NCI-H2227 (cell line): Measurements from ENCODE around the gene VASH2.
"Not testable (repeated sequence)": the region's sequence is repeated elsewhere in the genome, so short reads cannot be mapped to it uniquely, and the experiment has no call there.

Source experiments
- DNase-seq: peaks from one replicate; lab custom pipeline; 2025; ENCODE audit not compliant: unreplicated experiment; lab: John Stamatoyannopoulos, UW

VASH2 gene

DNA sequence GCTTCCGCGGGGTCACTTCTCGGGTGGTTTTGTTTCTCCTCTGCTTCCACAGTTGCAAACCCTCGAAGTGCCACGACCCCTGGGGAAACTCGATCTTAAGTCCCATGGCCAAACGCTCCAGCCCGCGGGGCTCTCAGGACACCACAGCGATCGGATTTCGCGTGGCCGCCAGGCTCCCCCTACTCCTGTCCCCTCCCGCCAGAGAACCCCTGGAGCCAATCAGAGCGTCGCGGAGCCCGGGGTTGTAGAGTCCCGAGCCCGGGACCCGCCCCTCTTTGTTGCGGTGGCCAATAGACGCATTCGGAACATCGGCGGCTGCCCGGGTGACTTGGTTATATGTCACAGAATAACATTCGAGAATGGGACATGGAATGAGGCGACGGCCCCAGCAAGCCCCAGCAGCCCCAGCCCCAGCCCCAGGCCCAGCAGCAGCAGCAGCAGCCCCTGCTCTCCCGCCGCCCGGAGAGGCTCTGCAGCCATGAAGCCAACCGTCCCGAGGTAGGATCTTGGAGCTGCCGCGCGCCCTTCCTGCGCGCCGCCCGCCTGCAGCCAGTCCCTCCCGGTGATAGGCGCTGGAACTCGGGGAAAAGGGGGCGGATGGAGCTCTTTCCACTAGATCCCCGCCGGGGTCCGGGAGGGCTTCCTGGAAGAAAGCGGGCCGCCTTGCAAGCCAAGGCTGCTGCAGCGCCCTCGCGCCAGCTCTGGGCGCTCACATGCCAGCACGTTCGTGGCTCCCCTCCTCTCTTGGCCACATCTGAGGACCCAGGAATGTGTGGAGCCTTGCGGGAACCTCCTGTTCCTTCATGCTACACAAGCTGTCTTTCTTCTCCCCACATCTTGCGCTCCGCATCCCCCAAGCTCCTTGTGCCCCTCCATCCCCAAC lies at the start of gene VASH2:
VASH2 (plus strand) TSS at position 299 of the 883 bp plus-strand sequence. CDS start 1,002 bp downstream, outside the sequence.
- DNase-seq = peak; percentile 93

DNA sequence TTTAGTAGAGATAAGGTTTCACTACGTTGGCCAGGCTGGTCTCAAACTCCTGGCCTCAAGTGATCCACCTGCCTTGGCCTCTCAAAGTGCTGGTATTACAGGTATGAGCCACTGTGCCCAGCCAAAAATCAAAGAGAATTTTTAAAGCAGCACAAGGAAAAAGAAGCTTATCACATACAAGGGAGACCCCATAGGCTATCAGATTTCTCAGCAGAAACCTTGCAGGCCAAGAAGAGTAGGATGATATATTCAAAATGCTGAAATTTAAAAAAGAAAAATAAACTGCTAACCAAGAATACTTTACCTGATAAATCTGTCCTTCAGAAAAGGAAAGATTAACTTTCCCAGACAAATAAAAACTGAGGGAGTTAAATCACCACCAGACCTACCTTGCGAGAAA lies 49.1 kb upstream of the VASH2 start:
- DNase-seq = no peak

DNA sequence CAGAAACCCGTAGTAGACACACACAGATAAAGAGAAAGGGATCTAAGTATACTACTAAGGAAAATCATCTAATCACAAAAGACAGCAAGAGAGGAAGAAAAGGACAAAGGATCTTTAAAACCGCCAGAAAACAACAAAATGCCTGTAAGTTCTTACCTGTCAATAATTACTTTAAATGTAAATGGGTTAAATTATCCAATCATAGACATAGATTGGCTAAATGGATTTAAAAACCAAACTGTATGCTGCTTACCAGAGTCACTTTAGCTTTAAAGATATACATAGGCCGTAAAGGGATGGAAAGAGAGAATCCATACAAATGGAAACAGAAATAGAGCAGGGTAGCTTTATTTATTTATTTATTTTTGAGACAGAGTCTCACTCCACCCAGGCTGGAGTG lies 48.3 kb upstream of the VASH2 start:
- DNase-seq = no peak

DNA sequence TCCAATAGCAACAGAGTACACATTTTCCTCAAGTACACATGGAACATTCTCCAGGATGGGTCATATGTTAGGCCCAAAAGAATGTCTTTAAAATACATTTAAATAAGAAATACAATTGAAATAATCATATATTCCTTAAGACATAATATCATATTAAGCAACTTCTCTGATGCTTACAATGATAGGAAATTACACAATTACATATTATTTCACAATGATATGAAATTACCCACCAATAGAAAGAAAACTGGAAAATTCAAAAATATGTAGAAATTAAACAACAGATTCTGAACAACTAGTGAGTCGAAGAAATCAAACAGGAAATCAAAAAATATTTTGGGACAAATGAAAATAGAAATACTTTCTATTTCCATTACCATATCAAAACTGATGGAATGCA lies 46.7 kb upstream of the VASH2 start:
- DNase-seq = no peak

DNA sequence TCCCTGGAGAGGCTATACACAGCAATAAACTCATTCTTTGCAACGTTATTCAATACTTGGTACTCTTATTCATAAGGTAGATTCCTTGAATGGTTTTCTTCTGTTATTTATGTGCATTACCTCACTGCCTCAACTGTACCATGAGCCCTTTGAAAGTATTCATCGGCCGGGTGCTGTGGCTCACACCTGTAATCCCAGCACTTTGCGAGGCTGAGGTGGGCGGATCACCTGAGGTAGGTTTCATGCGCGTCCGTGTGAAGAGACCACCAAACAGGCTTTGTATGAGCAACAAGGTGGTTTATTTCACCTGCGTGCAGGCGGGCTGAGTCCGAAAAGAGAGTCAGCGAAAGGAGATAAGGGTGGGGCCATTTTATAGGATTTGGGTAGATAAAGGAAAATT lies 42.3 kb upstream of the VASH2 start:
- DNase-seq = not testable (repeated sequence)

DNA sequence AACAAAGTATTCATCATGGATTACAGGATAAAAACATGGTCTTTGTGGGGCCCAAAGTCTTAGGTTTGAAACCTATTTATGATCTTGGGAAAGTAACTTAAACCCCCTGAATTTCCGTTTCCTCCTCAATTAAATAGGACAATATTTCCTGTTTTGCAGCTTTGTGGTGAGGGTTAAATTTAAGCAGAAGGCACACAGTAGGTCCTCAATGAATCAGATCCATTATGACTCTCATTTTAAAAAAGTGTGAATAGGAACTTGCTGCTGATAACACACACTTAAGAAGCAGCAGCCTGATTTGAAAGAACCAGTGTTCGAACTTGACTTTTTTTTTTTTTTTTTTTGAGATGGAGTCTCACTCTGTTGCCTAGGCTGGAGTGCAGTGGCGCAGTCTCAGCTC lies 41.4 kb upstream of the VASH2 start:
- DNase-seq = no peak

DNA sequence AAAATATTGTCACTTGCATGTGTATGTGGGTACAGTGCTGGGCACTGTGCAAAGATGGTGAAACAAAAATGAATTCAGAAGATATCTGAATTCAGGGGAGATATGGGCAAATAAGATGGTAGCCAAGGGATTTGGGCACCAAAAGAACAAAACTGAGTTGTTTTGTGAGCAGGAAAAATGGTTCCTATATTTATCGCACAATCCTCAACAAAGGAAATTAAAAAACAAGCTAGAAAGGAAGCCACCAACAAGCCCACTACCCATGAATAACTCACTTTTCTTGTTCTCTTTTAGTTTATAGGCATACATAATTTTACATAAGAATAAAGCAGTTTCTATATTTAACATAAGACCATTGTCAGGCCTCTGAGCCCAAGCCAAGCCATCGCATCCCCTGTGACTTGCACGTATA lies 40.7 kb upstream of the VASH2 start:
- no peak for DNase-seq

DNA sequence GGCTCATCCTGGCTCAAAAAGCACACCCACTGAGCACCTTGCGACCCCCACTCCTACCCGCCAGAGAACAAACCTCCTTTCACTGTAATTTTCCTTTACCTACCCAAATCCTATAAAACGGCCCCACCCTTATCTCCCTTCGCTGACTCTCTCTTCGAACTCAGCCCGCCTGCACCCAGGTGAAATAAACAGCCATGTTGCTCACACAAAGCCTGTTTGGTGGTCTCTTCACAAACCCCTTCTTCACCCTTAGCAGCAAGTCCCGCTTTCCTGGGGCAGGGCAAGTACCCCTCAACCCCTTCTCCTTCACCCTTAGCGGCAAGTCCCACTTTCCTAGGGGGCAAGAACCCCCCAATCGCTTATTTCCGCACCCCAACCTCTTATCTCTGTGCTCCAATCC lies 40.1 kb upstream of the VASH2 start:
- not testable (repeated sequence) for DNase-seq

DNA sequence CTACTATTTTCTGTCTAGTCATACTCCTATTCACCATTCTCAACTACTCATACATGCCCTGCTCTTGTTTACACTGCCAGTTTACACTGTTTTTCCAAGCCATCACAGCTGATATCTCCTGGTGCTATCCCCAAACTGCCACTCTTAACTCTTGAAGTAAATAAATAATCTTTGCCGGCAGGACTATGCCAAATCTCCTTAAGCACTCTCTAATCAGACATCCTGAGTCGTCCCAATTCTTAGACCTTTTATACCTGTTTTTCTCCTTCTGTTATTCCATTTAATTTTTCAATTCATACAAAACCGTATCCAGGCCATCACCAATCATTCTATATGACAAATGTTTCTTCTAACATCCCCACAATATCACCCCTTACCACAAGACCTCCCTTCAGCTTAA lies 36.7 kb upstream of the VASH2 start:
- DNase-seq = not testable (repeated sequence)

DNA sequence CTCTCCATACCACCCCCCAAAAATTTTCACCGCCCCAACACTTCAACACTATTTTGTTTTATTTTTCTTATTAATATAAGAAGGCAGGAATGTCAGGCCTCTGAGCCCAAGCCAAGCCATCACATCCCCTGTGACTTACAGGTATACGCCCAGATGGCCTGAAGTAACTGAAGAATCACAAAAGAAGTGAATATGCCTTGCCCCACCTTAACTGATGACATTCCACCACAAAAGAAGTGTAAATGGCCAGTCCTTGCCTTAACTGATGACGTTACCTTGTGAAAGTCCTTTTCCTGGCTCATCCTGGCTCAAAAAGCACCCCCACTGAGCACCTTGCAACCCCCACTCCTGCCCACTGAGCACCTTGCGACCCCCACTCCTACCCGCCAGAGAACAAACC lies 36.2 kb upstream of the VASH2 start:
- not testable (repeated sequence) for DNase-seq

DNA sequence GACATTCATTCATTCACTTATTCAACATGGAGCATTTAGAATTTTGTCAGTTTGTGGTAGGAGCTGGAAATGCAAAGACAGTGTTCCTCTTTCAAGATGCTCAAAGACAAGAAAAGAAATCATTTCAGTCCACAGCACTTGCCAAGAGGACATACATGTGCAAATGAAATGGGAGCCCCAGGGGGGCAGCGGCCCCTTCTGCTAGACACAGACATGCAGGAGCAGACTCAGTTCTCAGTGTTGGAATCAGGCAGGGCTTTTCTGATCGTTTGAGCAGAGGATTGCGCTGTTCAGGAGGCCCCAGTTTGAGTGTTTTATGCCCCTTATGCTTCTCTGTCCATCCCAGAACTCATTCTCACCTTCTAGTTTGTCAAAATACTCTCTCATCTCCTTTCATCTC lies 35.6 kb upstream of the VASH2 start:
- no peak for DNase-seq

DNA sequence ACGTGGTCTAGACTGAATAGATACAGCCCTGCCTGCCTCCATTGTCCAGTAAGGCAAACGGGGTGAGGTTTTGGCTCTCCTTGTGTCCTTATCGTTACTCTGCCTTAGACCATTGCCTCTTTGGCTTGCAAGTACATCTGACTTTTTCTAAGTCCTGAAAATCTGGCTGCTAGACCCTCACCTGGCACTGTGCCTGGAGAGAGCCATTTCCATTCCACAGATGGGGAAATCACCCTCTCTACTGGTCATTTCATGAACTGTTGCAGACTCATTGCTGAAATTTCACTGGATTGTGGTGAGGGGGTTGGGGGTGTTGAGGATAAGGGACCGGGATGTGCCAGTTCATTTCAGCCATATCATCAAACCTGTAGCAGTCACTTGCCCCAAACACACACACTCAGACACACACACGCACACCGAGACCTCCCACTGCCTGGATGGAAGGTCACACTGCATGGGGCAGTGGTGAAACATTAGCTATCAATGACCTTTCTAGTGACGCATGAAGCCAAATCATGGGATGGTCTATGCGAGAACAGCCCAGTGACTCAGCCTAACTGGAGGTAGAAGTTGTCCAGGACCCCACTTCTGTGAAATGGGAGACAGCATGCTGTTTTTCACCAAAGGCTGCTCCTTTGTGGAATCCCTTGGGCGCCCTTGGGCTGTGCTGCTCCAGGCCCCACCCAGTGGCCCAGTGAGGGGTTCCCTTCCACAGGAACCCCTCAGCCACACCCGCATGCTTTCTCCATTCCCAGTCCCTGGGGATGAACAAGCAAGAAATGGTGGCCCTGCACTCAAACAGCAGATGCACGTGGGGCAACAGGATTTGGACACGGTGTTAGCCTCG lies 34.9 kb upstream of the VASH2 start:
- peak; percentile 23 for DNase-seq

DNA sequence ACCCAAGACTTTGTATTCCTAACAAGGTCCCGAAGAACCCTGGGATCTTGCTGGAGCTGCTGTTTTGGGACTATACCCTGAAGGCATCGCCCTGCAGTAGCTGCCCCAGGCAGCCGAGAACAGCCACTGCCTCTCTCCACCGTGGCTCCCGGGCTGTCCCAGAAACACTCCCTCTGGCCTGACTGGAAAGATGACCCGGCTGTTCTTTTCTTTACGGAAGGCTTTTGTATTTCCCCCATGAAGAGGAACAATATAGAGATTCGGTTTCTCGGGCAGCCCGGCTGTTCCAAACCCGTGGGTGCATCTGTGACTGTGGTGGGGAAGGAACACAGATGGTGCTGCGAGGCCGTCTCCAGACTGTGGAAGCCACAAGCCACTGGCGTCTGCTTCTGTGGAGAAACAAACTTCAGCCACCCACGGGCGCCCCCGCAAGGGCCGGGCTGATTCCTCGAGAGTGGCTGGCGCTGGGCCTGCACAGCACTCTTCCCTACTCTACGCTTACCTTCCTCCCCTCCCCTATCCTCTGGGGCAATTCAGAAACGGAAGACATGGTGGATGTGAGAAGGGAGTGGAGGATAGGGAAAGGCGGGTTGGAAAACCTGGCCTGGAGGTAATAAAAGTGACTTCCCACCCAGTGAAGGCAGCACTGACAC lies 33.7 kb upstream of the VASH2 start:
- DNase-seq = no peak

DNA sequence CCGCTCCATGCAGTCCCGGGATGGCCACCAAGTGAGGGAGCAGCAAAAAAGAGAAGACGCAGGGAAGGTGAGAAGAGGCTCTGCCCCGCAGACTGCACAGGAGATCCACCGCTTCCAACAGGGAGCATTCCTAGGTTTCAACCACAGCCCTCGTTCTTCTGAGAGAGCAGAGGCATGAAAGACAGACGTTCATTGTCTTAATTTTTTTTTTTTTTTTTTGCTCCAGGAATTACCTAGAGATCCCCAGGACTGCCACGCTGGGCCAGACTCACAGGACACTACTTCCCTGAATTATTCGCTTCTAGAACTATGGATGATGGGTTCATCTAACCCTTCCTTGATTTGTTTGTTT lies 33.2 kb upstream of the VASH2 start:
- no peak for DNase-seq

DNA sequence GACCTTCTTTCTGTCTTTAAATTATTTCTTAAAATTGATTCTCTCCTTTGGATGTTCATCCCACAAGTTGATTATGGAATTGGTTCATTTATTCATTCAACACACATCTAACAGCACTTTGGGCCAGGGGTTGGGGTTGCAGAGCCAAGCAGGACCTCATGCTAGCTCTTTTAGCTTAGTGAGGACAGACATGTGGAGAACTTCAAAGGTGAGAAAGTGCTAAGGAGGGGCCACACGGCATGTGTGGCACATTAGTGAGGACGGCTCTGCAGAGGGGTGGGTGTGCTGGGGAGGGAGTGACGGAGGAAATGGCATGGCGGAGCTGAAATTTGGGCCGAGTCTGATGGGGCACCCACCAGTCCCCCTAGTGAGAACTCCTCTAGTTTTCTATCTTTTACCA lies 32.5 kb upstream of the VASH2 start:
- no peak for DNase-seq

DNA sequence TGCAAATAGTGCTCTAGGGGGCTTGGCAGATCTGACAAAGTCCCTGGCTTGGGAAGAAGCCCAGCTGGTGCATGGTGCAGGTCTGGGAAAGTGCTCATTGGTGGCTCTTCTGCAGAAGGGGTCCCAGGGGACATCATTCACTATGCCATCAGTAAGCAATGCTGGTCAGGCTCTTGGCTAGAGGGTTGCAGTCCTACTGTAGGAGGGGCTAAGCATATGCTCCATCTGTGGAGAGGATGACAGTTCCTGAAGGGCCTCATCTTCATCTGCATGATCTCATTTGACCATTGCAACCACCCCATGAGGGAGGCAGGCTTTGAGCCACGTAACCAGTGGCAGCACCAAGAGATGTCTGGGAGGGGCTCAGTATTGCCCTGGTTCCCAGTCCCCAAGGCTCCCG lies 31.5 kb upstream of the VASH2 start:
- no peak for DNase-seq

DNA sequence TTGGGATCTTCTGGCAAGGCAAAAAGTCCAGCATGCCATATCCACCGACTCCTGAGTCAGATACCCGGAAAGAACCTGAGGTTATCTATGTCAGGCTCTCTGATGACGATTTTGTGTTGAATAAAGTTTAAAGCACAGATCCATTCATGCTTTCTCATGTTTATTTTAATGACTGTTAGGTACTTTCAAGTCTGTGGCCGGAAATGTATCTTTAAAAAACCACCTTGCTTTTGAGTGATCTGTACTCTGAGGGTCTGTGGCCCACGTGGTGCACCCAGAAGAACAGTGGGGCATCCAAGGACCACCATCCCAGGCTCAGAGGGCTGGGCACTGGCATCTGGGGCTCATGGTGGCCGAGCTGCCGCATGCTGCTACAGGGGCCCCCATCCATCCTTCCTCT lies 30.1 kb upstream of the VASH2 start:
- DNase-seq = no peak

DNA sequence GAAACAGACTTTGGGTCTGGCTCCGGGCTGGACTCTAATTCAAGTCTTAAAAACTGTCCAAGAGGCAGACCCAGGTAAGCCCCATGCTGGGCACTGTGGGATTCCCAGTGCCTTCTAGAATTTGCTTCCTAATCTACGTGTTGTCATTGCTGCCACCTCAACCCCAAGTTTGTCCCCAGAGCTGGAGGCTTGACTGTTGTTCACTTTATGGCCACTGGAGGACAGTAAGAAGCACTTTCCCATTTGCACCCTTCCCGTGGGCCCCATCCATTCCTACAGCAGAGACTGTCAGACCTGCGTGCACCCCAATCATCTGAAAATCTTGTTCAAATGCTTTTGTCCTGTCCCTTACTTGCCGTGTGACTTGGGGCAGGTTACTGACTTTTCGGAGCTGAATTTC lies 29.4 kb upstream of the VASH2 start:
- no peak for DNase-seq

DNA sequence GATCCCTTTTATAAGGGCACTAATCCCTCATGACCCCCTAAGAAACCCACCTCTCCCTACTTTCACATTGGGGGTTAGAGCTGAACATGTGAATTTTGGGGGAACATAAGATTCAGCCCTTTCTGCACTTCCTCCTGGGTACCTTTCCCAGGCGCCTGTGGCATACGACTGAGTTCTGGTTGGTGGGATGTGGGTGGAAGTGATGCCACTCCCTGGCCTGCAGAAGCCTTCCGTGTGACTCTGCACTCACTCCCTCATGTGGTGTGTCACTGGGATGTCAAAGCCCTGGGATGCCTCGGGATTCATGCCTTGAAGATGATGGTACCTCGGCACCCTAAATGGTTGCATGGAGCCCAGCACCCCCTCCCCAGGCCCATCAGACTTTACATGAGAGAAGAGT lies 28.3 kb upstream of the VASH2 start:
- DNase-seq = no peak

DNA sequence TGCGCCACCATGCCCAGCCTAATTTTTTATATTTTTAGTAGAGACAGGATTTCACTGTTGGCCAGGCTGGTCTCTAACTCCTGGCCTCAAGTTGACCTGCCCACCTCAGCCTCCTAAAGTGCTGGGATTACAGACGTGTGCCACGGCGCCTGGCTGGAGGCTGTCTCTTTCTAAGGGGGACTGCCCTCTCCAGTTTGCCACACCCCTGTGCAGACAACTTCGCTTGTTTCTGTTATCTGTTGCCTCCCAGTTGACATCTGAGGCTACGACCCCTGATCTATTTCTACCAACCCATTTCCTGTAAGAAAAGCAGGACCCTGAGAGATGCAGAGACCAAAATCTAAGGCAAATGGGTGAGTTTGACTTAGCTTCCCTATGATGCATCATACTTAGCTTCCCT lies 24.0 kb upstream of the VASH2 start:
- no peak for DNase-seq
